ENCODE results near the gene TRPM4.

Gene TRPM4

DNA sequence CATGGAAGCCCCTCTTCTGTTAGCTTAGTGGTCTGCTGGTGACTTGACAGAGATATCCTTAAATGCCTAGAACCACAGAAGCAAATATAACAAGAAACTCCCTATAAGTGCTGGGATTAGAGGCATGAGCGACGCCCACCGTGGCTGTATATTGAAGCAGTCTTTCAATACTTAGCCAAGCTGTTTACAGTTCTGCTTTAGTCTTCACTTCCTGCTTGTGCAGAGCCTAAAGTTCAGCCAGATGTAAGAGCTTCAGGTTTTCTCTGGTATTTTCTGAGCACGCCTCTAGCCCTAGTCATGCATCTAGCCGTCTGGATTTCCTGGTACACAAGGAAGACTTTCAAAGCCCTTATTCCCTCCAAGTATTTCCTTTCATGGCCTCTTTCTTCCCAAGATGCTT lies 28.5 kb downstream of the TRPM4 start:
- TF ChIP-seq, protein P1, sequence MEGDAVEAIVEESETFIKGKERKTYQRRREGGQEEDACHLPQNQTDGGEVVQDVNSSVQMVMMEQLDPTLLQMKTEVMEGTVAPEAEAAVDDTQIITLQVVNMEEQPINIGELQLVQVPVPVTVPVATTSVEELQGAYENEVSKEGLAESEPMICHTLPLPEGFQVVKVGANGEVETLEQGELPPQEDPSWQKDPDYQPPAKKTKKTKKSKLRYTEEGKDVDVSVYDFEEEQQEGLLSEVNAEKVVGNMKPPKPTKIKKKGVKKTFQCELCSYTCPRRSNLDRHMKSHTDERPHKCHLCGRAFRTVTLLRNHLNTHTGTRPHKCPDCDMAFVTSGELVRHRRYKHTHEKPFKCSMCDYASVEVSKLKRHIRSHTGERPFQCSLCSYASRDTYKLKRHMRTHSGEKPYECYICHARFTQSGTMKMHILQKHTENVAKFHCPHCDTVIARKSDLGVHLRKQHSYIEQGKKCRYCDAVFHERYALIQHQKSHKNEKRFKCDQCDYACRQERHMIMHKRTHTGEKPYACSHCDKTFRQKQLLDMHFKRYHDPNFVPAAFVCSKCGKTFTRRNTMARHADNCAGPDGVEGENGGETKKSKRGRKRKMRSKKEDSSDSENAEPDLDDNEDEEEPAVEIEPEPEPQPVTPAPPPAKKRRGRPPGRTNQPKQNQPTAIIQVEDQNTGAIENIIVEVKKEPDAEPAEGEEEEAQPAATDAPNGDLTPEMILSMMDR (conservative IDR thresholded peaks at IDR 0.05; ENCODE audit: low read depth), result no peak
- CTCF ChIA-PET, result interaction anchor here (0.6 to 1.6 kb wide), 4 partner anchors 12 to 811 kb away, joined by 3 to 6 read pairs (median 3); no protein-coding TSS in a partner anchor
- no peak for DNase-seq (ENCODE audit: low spot score)
- POLR2A ChIA-PET (ENCODE audit: low non-redundant PET), result no interaction called here
- H3K27ac ChIP-seq, result no peak overlapping the region

DNA sequence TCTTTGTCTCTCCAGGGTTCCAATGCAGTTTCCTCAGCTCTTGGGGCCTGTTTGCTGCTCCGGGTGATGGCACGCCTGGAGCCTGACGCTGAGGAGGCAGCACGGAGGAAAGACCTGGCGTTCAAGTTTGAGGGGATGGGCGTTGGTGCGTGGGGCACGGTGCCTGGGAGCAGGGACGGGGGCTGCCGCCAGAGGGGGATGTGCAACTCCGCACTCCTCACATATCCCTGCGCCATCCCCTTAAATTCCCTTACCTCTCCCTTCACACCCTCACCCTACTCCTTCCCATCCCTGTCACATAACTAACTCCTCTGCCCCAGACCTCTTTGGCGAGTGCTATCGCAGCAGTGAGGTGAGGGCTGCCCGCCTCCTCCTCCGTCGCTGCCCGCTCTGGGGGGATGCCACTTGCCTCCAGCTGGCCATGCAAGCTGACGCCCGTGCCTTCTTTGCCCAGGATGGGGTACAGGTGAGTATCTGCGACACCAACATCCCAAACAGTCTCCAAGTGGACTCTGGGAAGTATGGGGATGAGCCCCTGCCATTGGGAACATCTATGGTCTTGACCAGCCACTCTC lies 31.1 kb downstream of the TRPM4 start:
- DNase-seq (ENCODE audit: low spot score), result no peak
- ChIA-PET POLR2A (ENCODE audit: low non-redundant PET) (no interaction called here), CTCF (no interaction called here)
- TF ChIP-seq, protein P1 (conservative IDR thresholded peaks at IDR 0.05; ENCODE audit: low read depth), result no peak
- no peak overlapping the region for H3K27ac ChIP-seq

DNA sequence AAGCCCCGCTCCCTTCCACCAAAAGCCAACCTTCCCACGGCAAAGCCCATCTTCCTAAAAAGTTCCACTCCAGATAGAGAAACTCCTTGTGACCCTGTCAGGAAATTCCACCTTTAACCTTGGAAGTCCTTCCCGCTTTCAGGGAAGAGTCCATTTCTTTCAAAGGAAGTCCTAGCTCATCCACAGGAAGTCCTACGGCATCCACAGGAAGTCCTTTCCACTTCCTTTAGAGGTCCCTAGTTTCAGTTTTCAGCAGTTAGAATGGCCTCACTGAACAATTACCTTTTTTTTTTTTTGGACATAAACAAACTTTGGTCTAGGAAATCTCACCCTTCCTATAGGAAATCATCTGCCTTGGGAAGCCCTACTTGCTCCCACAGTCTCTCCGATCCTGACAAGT lies 31.7 kb downstream of the TRPM4 start:
- DNase-seq (ENCODE audit: low spot score), result no peak
- POLR2A ChIA-PET (ENCODE audit: low non-redundant PET), result no interaction called here
- H3K27ac ChIP-seq, result no peak overlapping the region
- CTCF ChIA-PET, result interaction anchor here (0.7 to 0.9 kb wide), 2 partner anchors 11 to 89 kb away, joined by 3 read pairs; no protein-coding TSS in a partner anchor
- TF ChIP-seq, protein P1 (conservative IDR thresholded peaks at IDR 0.05; ENCODE audit: low read depth), result no peak

DNA sequence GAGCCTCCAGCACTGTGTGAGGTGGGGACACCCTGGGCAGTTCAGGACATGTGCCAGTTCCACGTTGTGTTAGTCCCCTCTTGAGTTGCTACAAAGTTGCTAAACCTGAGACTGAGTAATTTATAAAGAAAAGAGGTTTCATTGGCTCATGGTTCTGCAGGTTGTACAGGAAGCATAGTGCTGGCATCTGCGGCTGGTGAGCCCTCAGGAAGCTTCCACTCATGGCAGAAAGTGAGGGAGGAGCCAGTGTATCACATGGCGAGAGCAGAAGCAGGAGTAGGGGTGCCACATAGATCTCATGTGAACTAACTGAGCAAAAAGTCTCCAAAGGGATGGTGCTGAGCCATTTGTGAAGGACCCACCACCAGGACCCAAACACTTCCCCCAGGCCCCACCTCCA lies 33.2 kb downstream of the TRPM4 start:
- POLR2A ChIA-PET (ENCODE audit: low non-redundant PET), result no interaction called here

DNA sequence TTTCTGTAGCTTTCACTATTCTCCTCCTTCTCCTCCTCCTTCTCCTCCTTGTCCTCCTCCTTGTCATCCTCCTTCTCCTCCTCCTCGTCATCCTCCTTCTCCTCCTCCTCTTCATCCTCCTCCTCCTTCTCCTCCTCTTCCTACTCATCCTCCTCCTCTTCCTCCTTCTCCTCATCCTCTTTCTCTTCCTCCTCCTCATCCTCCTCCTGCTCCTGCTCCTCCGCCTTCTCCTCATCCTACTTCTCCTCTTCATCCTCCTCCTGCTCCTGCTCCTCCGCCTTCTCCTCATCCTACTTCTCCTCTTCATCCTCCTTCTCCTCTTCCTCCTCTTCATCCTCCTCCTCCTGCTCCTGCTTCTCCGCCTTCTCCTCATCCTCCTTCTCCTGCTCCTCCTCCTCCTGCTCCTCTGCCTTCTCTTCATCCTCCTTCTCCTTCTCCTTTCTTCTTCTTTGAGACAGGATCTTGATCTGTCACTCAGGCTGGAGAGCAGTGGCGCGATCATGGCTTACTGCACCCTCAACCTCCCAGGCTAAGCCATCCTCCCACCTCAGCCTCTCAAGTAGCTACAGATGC lies 36.3 kb downstream of the TRPM4 start:
- ChIA-PET POLR2A (ENCODE audit: low non-redundant PET) (interaction anchor here (0.6 kb wide), 1 partner anchor 236 kb away, joined by 8 read pairs; no protein-coding TSS in a partner anchor), CTCF (no interaction called here)
- TF ChIP-seq, protein P1 (conservative IDR thresholded peaks at IDR 0.05; ENCODE audit: low read depth), result no peak
- H3K27ac ChIP-seq, result no peak overlapping the region
- DNase-seq (ENCODE audit: low spot score), result no peak

More for the DNA sequence above, 33.2 kb downstream of the TRPM4 start:
- H3K27ac ChIP-seq, result no peak overlapping the region
- CTCF ChIA-PET, result interaction anchor here (0.6 to 1.3 kb wide), 3 partner anchors 8 to 156 kb away, joined by 3 to 4 read pairs (median 3); no protein-coding TSS in a partner anchor
- TF ChIP-seq, protein P1 (conservative IDR thresholded peaks at IDR 0.05; ENCODE audit: low read depth), result no peak
- DNase-seq (ENCODE audit: low spot score), result no peak

DNA sequence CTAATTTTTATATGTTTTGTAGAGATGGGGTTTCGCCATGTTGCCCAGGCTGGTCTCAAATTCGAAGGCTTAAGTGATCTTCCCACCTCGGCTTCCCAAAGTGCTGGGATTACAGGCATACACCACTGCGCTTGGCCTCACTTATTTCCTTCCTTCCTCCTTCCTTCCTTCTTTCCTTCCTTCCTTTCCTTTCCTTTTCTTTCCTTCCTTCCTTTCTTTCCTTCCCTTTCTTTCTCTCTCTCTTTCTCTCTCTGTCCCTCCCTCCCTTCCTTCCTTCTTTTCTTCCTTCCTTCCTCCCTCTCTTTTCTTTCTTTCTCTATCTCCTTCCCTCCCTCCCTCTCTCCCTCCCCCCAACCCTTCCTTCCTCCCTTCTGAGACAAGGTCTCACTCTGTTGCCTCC lies 36.8 kb downstream of the TRPM4 start:
- DNase-seq (ENCODE audit: low spot score), result no peak
- TF ChIP-seq, protein P1 (conservative IDR thresholded peaks at IDR 0.05; ENCODE audit: low read depth), result no peak
- POLR2A ChIA-PET (ENCODE audit: low non-redundant PET), result no interaction called here
- H3K27ac ChIP-seq, result no peak overlapping the region
- CTCF ChIA-PET, result interaction anchor here (1.5 kb wide), 1 partner anchor 97 kb away, joined by 8 read pairs; no protein-coding TSS in a partner anchor
